ENCODE measurements around the gene VPS11. TPM values are rescaled to one million over a fixed set of nuclear protein-coding genes. Genes with fewer than 3 reads are reported as not detected.
A peak's percentile ranks its signal among the peaks of the same experiment; 100 is the strongest.

VPS11 gene
- total RNA-seq, 4 donors from 2014 or later: 27.4 to 40.2 (median 32.4) TPM

GRCh38 chr11:119025978-119026766 lies 41.4 kb upstream of the VPS11 start:
- 88% methylated on average over 16 of the region's 16 CpGs for WGBS
- TF ChIP-seq CTCF (IDR thresholded peaks at IDR 0.05): no peak
- TF ChIP-seq POLR2AphosphoS5 (IDR thresholded peaks at IDR 0.05): no peak
- no peak for TF ChIP-seq POLR2A (IDR thresholded peaks at IDR 0.05; ENCODE audit: low read depth)
- no peak overlapping the region for H3K4me3 ChIP-seq
- H3K27me3 ChIP-seq: no peaks in the 10 kb centered on the region
- peaks cover 15 to 49% (median 35%) of the 10 kb centered on the region in 4 donors for H3K4me1 ChIP-seq
- H3K27ac ChIP-seq (replicated peaks in 1 of 4): peak overlapping the region in 1 of 4 donors; percentile 34
- no peak for DNase-seq (ENCODE audit: extremely low spot score)
- H3K9me3 ChIP-seq: no peaks in the 10 kb centered on the region
- intact Hi-C loops (cut with DNase I): no loop called here
- H3K36me3 ChIP-seq: peaks cover 16 to 73% (median 65%) of the 10 kb centered on the region in 4 donors

- intact Hi-C loops (cut with DNase I): no loop called here
- WGBS: 90% methylated on average over 2 of the region's 2 CpGs
- Histone ChIP-seq H3K36me3 (peaks cover 12 to 65% (median 58%) of the 10 kb centered on the region in 4 donors), H3K4me1 (peaks cover 15 to 42% (median 30%) of the 10 kb centered on the region in 4 donors), H3K27ac (replicated peaks in 1 of 4) (no peak overlapping the region), H3K27me3 (no peaks in the 10 kb centered on the region), H3K4me3 (no peak overlapping the region), H3K9me3 (no peaks in the 10 kb centered on the region)
- DNase-seq (ENCODE audit: extremely low spot score): no peak
- TF ChIP-seq EP300 (IDR thresholded peaks at IDR 0.05) (no peak), CTCF (IDR thresholded peaks at IDR 0.05) (no peak), POLR2AphosphoS5 (IDR thresholded peaks at IDR 0.05) (no peak), POLR2A (IDR thresholded peaks at IDR 0.05; ENCODE audit: low read depth) (no peak)
Measured at GRCh38 chr11:119026970-119027369, 40.6 kb upstream of the VPS11 start.

- H3K9me3 ChIP-seq: no peaks in the 10 kb centered on the region
- peaks cover 15 to 42% (median 29%) of the 10 kb centered on the region in 4 donors for H3K4me1 ChIP-seq
- H3K27me3 ChIP-seq: no peaks in the 10 kb centered on the region
- no peak for DNase-seq (ENCODE audit: extremely low spot score)
- H3K27ac ChIP-seq (replicated peaks in 1 of 4): no peak overlapping the region
- no peak overlapping the region for H3K4me3 ChIP-seq
- TF ChIP-seq CTCF (IDR thresholded peaks at IDR 0.05) (no peak), POLR2A (IDR thresholded peaks at IDR 0.05; ENCODE audit: low read depth) (no peak), POLR2AphosphoS5 (IDR thresholded peaks at IDR 0.05) (no peak), EP300 (IDR thresholded peaks at IDR 0.05) (no peak)
- WGBS: 93% methylated on average over 6 of the region's 9 CpGs
- H3K36me3 ChIP-seq: peaks cover 7 to 58% (median 50%) of the 10 kb centered on the region in 4 donors
- intact Hi-C loops (cut with DNase I): no loop called here
Measured at GRCh38 chr11:119027561-119028345, 39.9 kb upstream of the VPS11 start.

GRCh38 chr11:119028346-119029068 lies 39.1 kb upstream of the VPS11 start:
- 90% methylated on average over 5 of the region's 9 CpGs for WGBS
- intact Hi-C loops (cut with DNase I): no loop called here
- H3K4me1 ChIP-seq: peaks cover 15 to 36% (median 29%) of the 10 kb centered on the region in 4 donors
- H3K27me3 ChIP-seq: no peaks in the 10 kb centered on the region
- H3K4me3 ChIP-seq: no peak overlapping the region
- TF ChIP-seq CTCF (IDR thresholded peaks at IDR 0.05): no peak
- no peak for TF ChIP-seq POLR2A (IDR thresholded peaks at IDR 0.05; ENCODE audit: low read depth)
- TF ChIP-seq POLR2AphosphoS5 (IDR thresholded peaks at IDR 0.05): no peak
- no peak for TF ChIP-seq EP300 (IDR thresholded peaks at IDR 0.05)
- no peaks in the 10 kb centered on the region for H3K9me3 ChIP-seq
- DNase-seq (ENCODE audit: extremely low spot score): no peak
- H3K36me3 ChIP-seq: peaks cover 7 to 51% (median 44%) of the 10 kb centered on the region in 4 donors
- no peak overlapping the region for H3K27ac ChIP-seq (replicated peaks in 1 of 4)
